ENCODE measurements around the gene TLR8. TPM values are rescaled to one million over a fixed set of nuclear protein-coding genes. Genes with fewer than 3 reads are reported as not detected.
A peak's percentile ranks its signal among the peaks of the same experiment; 100 is the strongest.

Gene TLR8
- total and polyA plus RNA-seq, 10 of the 15 experiments (the other 5 are each of a cell fraction or from before 2014, with no cell fraction given): 0.04 TPM; not detected in 9

GRCh38 chrX:12868747-12869146 lies 37.7 kb upstream of the TLR8 start (continued):
- no peak for TF ChIP-seq BACH1 (IDR thresholded peaks at IDR 0.05; ENCODE audit: borderline replicate concordance)
- peak in 1 of 2 experiments; percentile 17; a peak in 1 of 4 replicates for TF ChIP-seq IKZF2 (IDR thresholded peaks at IDR 0.05)

- RAD21 ChIA-PET (ENCODE audit: unreplicated experiment): interaction anchor here (2.6 kb wide), 1 partner anchor 19 kb away, joined by 12 read pairs; no protein-coding TSS in a partner anchor
- TF ChIP-seq ZNF24 (IDR thresholded peaks at IDR 0.05) (no peak), JUND (IDR thresholded peaks at IDR 0.05; ENCODE audit: low read depth, low read length) (no peak), CEBPB (IDR thresholded peaks at IDR 0.05; ENCODE audit: borderline replicate concordance in 1 of 2, low read depth in 2 of 2, low read length in 2 of 2) (no peak), CHD1 (IDR thresholded peaks at IDR 0.05; ENCODE audit: low read depth, low read length) (no peak), MLLT1 (IDR thresholded peaks at IDR 0.05) (peak; percentile 36; the same call in 1 of the 2 replicates), HDGF (IDR thresholded peaks at IDR 0.05) (no peak), USF2 (IDR thresholded peaks at IDR 0.05; ENCODE audit: borderline replicate concordance, low read depth, low read length) (no peak), GATAD2B (conservative IDR thresholded peaks at IDR 0.05; ENCODE audit: low read depth) (no peak), CHD4 (IDR thresholded peaks at IDR 0.05) (no peak), MEF2B (IDR thresholded peaks at IDR 0.05; ENCODE audit: partially characterized antibody, poor library complexity, severe bottlenecking) (peak; percentile 64)
- no TSS peak for BruUV-seq (replicated peaks)
- POLR2A ChIA-PET: interaction anchor here (0.6 to 1.8 kb wide), 3 partner anchors 19 to 206 kb away, joined by 3 to 8 read pairs (median 8); no protein-coding TSS in a partner anchor
- Histone ChIP-seq H3K4me2 (ENCODE audit: control insufficient read depth, insufficient read depth) (peak overlapping the region; percentile 73), H4K20me1 (ENCODE audit: control insufficient read depth, insufficient read depth) (no peaks in the 10 kb centered on the region), H3K9ac (ENCODE audit: control insufficient read depth, insufficient read depth, low read length) (peak overlapping the region; percentile 55), H3K79me2 (ENCODE audit: control insufficient read depth, insufficient read depth, low read length) (peaks cover 81% of the 10 kb centered on the region), H3K4me3 (peak overlapping the region; percentile 71; the same call in 1 of the 2 replicates), H3K36me3 (ENCODE audit: control insufficient read depth in 2 of 2, insufficient read depth in 2 of 2, low read length in 1 of 2) (peaks cover 2 to 18% of the 10 kb centered on the region in 2 experiments), H3K27me3 (replicated peaks in 1 of 2; ENCODE audit: control insufficient read depth in 2 of 2, insufficient read depth in 2 of 2, low read length in 1 of 2) (no peaks in the 10 kb centered on the region), H2AFZ (ENCODE audit: control insufficient read depth, low read depth, low read length) (no peak overlapping the region), H3K9me3 (replicated peaks; ENCODE audit: control insufficient read depth, insufficient read depth, low read length) (no peaks in the 10 kb centered on the region; the same call in 1 of the 3 replicates), H3K4me1 (ENCODE audit: control insufficient read depth, insufficient read depth, low read length) (peaks cover 26% of the 10 kb centered on the region), H3K27ac (ENCODE audit: control insufficient read depth, insufficient read depth) (peak overlapping the region; percentile 56)
- WGBS (ENCODE audit: insufficient coverage, insufficient replicate concordance, low lambda C conversion rate, missing lambda C conversion rate): 66% methylated on average over 6 of the region's 6 CpGs
- in situ Hi-C loops (cut with MboI) (no loop called here), intact Hi-C loops (cut with micrococcal nuclease; ENCODE audit: unreplicated experiment) (no loop called here)
- CTCF ChIA-PET: interaction anchor here (1.0 to 2.5 kb wide), 2 partner anchors 26 to 29 kb away, joined by 3 to 5 read pairs; no protein-coding TSS in a partner anchor
- DNase-seq (ENCODE audit: low read depth, low spot score) (no peak), ATAC-seq (no peak), FAIRE-seq (no peak)
- SMC1A ChIA-PET (ENCODE audit: uncharacterized antibody, unreplicated experiment): interaction anchor here (1.0 to 8.0 kb wide), 6 partner anchors 9 to 70 kb away, joined by 3 to 77 read pairs (median 10); no protein-coding TSS in a partner anchor
Observed at GRCh38 chrX:12871257-12871656, 35.2 kb upstream of the TLR8 start.
